GM18520 (cell line): ENCODE results near the gene SLC6A12.
"Not testable (repeated sequence)": the region's sequence is repeated elsewhere in the genome, so short reads cannot be mapped to it uniquely, and the experiment has no call there.

Experiments
- ATAC-seq: cut with Tn5 transposase; IDR thresholded peaks from one replicate; pipeline ENCODE4 v1.9.1; 2021; ENCODE audit not compliant: unreplicated experiment

The SLC6A12 gene

GRCh38 chr12:218221-218620, 4.3 kb upstream of the SLC6A12 start:
- ATAC-seq: no peak

- ATAC-seq: not testable (repeated sequence)
These were observed 3.1 kb upstream of the SLC6A12 start for GRCh38 chr12:217029-217428.

GRCh38 chr12:215116-215515, 1.2 kb upstream of the SLC6A12 start:
- no peak for ATAC-seq

GRCh38 chr12:213527-213932, 427 bp downstream of the SLC6A12 start:
- no peak for ATAC-seq

- ATAC-seq: no peak
These were observed 1.0 kb downstream of the SLC6A12 start for GRCh38 chr12:212715-213526.

GRCh38 chr12:212415-212714, 1.6 kb downstream of the SLC6A12 start:
- no peak for ATAC-seq

- no peak for ATAC-seq
These were observed 2.1 kb downstream of the SLC6A12 start for GRCh38 chr12:211639-212414.

GRCh38 chr12:211142-211465, 2.9 kb downstream of the SLC6A12 start:
- no peak for ATAC-seq

- ATAC-seq: no peak
These were observed 3.4 kb downstream of the SLC6A12 start for GRCh38 chr12:210277-211141.

- ATAC-seq: no peak
These were observed 4.1 kb downstream of the SLC6A12 start for GRCh38 chr12:209851-210250.

- ATAC-seq: no peak
These were observed 4.7 kb downstream of the SLC6A12 start for GRCh38 chr12:209246-209645.

- no peak for ATAC-seq
These were observed 5.1 kb downstream of the SLC6A12 start for GRCh38 chr12:208813-209212.

GRCh38 chr12:207804-208203, 6.2 kb downstream of the SLC6A12 start:
- no peak for ATAC-seq

GRCh38 chr12:206746-207440, 7.1 kb downstream of the SLC6A12 start:
- ATAC-seq: no peak

- ATAC-seq: no peak
These were observed 8.9 kb downstream of the SLC6A12 start for GRCh38 chr12:205026-205425.

GRCh38 chr12:204261-204678, 9.7 kb downstream of the SLC6A12 start:
- no peak for ATAC-seq

GRCh38 chr12:203462-204260, 10.3 kb downstream of the SLC6A12 start:
- ATAC-seq: no peak

- ATAC-seq: no peak
These were observed 10.9 kb downstream of the SLC6A12 start for GRCh38 chr12:203074-203461.

- no peak for ATAC-seq
These were observed 11.8 kb downstream of the SLC6A12 start for GRCh38 chr12:202081-202731.

- ATAC-seq: no peak
These were observed 12.6 kb downstream of the SLC6A12 start for GRCh38 chr12:201361-201760.
